Medulla oblongata (tissue), 1 donor: ENCODE measurements around the gene LITAF.
A peak's percentile ranks its signal among the peaks of the same experiment; 100 is the strongest.

ENCODE experiments used
- DNase-seq: peaks from one replicate; pipeline ENCODE4 v3.0.0-alpha.2; 2015; ENCODE audit errors: extremely low spot score

LITAF gene

DNA sequence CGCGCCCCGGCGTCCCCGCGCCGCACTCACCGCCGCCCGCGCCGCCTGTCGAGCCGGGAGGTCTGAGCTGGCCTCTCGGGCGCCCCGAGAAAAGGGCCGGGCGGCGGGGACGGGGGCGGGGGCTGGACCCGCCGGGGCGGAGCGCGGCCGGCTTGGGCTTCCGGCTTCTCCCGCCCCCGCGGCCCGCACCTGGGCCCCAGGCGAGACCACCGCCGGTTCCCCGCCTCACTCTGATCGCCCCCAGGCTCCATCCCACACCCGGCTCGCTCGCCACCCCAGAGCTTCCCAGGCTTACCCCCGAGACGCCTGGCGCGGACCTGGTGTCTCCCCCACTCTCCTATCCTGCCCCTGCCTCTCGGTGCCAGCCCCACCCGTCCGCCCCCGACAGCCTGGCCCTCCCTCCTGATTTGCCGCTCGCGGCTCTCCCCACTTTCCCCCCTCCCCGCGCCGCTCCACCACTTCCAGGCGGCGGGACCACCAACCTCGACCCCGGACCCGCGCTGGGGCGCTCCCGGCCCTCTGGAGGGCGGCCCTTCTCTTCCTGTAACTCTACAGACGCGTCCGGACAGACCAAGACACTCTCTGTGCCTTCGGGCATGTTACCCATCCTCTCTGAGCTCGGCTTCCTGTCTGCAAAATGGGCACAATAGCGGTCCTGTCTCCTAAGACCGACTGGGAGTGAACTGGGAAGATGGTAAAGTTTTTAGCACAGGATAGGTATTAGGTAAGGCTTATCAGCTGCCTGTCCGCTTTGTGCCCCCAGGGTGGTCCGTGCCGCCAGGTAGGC is at the start of gene LITAF:
LITAF (minus strand) TSS at position 64 of the 787 bp plus-strand sequence. CDS start 30,189 bp downstream, outside the sequence.
- no peak for DNase-seq

DNA sequence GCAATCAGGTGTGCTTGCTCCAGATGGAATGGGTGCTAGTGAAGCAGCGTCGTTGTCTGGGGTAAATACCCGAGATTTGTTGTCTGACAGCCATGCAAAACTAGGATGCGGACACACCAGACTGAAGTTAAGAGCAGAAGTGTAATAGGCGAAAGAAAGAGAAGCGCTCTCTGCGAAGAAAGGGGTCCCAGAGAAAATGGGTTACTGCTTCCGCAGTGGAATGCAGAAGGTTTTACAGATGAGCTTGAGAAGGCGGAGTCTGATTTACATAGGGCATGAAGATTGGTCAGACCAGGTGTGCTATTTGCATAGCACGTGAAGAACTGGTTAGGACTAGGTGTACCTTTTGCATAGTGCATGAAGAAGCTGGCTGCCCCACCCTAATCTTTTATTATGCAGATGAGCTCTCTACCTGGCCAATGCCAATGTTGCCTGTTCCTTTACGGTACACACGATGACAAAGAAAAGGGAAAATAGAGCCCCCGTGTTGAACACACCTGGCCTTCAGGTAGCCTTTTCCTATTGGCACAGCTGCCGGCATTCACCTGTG is 49.5 kb upstream of the LITAF start:
- no peak for DNase-seq

DNA sequence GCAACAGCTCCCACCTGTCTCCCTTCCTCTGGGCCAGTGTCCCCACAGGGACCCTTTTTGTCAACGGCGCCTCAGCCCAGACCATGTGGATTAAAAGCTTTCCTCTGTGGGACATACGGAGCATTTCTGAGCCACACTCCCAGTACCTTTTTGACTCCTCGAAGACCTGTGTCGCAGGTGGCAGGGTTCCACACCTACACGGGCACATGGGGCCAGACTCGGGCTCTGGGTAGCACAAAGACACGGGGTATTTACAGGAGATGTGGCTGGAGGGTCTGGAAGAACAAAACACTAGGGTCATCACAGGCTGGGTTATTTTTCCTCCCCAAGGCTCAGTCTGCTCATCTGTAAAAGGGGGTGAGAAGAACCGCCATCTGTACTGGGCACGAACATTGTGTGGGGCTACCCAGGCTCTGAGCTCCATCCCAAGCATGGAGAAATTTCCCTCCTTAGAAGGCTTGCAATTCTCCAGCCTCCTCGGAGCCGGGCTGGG is 49.0 kb upstream of the LITAF start:
- no peak for DNase-seq

DNA sequence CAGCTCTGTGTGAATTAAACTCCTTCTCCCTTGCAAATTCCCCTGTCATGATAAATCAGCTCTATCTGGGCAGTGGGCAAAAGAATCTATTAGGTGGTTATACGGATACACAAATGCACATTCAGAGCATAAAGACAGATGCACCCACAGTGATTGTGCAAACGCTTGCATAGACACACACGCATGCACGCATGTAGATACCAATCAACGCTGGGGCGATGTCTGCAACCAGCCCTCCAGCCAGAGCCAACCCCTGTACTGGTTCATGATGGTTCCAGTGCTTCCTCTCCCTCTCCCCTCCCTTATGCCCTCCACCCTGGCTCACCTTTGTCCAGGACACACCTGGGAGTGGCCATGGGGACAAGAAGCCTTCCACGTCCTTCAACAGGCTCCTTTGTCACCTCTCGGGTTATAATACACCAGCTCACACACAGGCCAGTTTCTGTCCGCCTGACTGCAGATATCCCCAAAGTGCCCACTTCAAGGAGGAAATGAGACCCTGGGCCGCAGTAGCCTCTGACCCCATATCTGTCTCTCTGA is 48.5 kb upstream of the LITAF start:
- no peak for DNase-seq

DNA sequence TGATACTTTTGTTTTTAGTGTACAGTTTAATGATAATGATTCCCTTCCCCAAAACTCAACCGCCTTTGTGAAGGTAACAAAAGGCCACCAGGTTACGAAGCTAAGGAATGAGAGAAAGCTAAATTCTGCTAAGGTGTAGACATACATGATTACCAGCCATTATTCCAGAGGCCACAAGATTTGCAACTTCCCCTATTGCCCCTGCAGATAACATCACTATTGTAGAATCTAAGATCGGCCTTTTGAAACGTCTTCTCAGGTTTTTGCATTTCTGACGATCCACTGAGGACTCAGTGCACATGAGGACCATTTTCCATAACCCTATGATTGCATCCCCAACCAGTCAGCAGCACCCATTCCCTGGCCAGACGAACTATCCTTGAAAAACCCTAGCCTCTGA is 47.6 kb upstream of the LITAF start:
- DNase-seq = no peak

DNA sequence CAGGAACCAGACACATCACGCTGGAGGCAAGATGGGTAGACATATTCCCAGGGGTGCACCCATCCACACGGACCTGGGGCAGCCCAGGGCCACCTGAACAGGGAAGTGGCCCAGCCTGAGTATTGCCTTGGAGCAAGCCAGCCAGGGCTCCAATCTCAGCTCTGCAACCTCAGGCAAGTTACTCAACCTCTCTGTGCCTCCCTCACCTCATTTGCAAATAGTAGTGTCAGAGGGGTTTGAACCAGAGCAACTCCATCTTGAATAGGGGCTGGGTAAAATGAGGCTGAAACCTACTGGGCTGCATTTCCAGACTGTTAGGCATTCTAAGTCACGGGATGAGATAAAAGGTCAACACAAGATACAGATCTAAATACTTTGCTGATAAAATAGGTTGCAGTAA is 46.4 kb upstream of the LITAF start:
- DNase-seq = no peak

DNA sequence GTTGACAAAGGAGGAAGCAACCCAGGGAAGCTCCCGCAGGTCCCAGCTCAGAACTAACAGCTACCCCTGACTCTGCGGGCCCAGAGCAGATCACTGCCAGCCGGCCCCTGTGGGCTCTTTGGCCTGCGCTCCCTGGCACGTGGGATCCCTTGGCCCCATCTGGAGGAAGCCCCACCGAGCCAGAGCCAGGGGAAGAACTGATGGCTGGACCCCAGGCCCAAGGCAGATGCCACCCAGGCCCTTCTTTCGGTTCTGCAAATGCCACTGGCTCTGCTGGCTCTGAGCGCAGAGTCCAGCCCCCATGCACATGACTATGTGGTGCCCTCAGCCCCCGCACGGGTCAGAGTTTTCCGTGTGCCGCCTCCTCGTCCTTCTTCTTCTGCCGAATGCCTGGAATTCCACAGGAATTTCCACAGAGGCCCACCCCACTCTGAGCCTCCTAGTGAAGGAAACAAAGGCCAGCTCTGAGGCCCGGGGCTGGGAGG is 45.8 kb upstream of the LITAF start:
- DNase-seq = peak; percentile 80

DNA sequence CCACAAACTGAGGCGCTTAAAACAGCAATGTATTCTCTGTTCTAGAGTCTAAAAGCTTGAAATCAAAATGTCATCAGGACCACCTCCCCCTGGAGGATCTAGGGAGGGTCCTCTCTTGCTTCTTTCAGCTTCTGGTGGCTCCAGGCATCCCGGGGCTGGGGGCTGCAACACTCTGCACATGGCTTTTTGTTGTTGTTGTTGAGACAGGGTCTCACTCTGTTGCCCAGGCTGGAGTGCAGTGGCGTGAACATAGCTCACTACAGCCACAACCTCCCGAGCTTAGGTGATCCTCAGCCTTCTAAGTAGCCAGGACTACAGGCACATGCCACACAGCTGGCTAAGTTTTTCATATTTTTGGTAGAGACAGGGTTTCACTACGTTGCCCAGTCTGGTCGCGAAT is 44.5 kb upstream of the LITAF start:
- no peak for DNase-seq

DNA sequence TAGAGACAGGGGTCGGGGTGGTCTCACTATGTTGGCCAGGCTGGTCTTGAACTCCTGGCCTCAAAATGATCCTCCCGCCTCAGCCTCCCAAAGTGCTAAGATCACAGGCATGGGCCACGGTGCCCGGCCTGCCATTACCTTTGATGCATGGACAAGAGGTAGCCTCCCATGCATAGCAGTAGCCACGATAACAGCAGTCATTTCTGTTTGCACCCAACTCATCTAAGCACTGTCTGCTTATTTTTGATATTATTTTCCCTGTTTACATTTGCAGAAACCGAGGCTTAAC is 44.0 kb upstream of the LITAF start:
- no peak for DNase-seq

DNA sequence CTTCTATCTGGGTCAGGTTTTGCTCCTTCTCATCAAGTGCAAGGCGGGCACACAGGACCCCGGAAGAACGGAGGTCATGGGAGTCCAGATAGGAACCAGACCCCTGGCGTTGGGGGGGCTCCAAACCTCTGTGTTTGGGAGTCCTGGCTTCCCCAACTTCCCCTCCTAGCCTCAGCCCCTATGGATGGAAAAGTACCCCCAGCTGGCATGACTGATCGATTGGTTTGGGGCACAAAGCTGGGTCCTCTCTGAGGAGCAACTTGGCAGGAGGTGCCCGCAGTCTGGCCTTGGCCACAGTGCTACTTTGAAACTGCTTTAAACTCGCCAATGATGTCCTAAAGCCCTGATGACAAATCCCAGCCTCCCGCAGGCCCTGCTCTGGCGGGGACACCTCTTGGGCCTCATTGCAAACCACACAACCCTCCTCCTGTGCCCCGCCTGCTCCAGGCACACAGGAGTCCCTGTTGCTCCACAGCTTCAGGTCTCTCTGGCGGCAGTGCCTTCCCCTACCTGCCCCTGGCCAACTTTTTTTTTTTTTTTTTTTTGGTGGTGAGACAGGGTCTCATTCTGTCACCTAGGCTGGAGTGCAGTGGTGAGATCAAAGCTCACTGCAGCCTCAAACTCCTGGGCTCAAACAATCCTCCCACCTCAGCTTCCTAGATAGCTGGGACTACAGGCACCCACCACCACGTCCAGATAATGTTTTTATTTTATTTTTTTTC is 43.5 kb upstream of the LITAF start:
- no peak for DNase-seq

DNA sequence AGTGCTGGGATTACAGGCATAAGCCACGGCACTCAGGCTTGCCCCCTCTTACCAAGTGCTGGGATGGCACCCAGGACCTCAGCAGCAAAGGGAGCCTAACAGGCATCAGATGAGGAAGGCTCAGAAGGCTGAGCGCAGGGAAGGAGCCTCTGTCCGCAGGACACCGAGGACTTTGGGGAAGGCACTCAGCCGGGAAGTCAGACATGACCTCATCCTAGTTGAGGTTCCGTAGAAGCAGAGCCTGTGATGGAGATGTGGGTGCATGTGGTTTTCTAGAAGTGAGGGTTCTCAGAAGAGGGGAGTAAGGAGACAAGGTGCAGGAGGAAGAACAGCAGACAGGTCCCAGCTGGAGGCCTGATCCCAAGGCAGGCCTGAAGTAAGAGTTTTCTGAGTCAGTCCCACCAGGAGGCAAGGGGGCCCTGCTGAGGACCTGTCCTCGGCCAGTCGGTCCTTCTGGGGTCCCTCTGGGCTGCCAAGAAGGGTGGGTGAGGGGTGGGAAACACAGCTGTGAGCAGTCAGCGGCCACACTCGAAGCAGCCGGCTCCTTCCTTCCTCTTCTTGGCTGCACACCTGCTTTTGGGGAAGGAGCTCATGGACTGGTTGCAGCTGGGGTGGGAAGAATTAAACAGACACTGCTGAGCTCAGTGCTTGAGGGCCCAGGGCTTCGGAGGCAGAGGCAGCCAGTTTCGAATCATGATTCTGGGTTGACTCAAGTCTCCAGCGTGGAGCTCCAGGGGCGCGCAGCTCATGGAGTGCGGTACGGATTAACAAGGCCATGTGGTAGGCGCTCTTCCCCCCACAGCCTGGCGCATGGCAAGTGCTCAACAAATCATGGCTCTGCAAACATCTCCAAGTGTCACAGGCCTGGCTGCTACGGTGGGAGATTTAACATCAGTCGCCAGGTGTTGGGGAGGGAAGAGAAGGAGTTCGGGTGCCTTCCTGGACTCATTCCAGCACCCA is 42.6 kb upstream of the LITAF start:
- DNase-seq = peak; percentile 67

DNA sequence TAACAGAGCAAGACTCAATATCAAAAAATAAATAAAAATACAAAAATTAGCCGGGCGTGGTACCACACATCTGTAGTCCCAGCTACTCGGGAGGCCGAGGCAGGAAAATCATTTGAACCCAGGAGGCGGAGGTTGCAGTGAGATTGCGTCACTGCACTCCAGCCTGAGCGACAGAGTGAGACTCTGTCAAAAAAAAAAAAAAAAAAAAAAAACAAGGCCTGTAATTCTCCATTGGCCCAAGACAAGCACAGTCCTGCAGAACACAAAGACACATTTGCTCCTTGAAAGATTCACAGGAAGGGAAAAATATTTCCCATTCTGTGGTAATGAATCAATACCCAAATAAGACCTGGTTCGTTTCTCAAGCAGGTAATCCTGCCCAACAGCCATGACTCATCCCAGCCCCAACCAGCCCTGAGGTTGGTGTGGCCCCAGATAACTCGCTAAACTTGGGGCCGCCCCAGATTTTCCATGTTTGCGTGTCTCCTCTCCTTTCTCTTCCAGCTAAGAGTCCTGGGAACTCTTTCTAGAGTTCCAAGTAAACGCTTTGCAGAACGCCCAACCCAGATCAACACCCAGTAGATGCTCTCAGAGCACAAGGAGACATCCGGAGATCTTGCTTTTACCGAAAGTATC is 41.2 kb upstream of the LITAF start:
- DNase-seq = no peak

DNA sequence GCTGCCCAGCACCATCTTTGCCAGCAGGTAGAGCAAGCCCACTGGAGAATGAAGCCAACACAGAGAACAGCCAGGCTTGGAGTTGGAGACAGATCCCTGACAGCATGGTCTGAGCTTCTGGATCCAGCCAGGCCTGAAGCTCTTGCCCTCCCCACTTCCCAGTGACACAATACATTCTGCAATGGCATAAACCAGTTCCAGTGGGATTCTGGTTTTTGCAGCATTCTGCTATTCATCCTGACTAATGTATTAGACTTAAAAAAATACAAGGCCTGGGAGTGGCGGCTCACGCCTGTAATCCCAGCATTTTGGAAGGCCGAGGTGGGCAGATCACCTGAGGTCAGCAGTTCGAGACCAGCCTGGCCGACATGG is 40.6 kb upstream of the LITAF start:
- no peak for DNase-seq

DNA sequence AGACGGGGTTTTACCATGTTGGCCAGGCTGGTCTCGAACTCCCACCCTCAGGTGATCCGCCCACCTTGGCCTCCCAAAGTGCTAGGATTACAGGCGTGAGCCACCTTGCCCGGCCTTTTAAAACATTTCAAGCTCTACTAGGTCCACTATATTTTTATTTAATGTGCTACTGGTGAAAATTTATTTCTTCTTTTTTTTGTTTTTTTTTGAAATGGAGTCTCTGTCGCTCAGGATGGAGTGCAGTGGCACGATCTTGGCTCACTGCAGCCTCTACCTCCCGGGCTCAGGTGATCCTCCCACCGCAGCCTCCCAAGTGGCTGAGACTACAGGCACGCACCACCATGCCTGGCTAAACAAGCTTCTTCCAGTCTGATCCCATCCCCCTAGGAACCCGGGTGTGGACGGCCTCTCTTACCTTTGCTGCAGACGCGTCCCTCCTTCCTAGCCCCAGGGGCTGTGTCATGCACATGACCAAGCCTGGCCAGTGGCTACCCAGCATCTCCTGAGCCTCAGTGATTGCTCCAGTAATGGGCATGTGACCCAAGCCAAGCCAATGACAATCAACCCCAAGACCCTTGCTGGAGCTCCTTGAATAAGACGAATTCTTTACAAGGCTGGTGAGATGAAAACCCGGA is 40.1 kb upstream of the LITAF start:
- no peak for DNase-seq

DNA sequence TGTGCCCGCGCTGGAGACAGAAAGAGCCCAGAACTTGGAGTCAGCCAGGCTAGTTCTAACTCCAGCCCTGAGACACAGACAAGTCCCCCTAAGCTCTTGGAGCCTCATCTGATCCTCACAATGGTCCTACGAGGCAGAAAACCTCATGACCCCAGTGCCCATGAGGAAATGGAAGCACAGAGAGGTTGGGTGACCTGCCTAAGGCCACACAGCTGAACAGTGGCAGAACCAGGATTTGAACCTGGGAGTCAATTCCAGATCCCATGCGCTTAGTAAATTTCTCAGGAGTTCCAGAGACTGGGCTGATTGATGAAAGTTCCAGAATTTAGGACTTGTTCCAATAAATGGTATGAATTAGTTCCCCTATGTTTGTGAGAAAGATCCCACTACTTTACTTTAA is 39.0 kb upstream of the LITAF start:
- no peak for DNase-seq

DNA sequence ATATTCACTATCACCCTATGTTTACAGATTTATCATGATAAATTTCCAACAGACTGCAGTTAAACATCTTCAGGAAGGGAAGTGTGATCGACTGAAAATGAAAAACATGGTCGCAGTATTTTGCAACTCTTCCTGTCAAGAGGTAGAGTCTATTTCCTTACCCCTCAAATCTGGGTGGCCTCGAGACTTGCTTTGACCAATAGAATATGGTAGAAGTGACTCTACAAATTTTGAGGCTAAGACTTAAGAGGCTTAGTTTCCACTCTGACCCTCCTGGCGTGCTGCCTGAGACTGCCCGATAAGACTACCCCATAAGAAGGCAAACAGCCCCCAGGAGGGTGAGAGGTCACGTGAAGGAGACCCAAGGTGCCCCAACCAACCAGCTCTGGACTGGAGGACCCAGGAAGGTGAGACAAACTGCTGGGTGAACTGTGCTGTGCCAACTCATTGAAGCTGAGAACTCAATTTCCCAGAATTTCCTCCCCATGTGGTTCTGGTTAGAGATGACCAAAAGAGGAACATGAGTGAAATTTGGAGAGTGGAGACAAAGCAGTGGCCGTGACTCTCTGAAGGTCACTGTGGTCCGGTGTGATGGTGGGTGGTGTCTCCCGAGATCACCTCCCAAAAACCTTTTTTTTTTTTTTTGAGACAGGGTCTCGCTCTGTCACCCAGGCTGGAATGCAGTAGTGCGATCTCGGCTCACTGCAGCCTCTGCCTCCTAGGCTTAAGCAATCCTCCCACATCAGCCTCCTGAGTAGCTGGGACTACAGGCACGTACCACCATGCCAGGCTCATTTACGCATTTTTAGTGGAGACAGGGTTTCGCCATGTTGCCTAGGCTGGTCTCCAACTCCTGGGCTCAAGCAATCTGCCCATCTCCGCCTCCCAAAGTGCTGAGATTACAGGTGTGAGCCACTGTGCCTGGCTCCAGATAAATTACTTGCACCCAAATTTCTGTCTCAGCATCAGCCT is 38.2 kb upstream of the LITAF start:
- DNase-seq = peak; percentile 60

DNA sequence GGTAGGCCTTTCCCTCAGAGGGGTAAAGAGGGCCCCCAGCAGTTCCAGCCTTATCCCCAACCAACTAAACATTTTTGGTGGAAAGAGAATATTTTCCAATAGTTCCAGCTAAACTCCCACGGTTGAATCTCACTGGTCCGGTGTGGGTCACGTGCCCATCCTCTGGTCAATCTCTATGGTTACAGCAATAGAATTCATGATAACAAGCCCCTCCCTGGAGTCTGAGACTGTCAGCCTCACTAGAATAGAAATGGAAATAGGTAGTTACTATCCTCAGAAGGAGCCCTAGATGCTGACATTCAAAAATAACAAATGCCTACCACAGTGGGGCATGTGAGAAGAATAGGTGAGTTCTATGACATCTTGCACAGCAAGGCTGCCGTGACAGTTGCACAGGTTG is 37.5 kb upstream of the LITAF start:
- no peak for DNase-seq

DNA sequence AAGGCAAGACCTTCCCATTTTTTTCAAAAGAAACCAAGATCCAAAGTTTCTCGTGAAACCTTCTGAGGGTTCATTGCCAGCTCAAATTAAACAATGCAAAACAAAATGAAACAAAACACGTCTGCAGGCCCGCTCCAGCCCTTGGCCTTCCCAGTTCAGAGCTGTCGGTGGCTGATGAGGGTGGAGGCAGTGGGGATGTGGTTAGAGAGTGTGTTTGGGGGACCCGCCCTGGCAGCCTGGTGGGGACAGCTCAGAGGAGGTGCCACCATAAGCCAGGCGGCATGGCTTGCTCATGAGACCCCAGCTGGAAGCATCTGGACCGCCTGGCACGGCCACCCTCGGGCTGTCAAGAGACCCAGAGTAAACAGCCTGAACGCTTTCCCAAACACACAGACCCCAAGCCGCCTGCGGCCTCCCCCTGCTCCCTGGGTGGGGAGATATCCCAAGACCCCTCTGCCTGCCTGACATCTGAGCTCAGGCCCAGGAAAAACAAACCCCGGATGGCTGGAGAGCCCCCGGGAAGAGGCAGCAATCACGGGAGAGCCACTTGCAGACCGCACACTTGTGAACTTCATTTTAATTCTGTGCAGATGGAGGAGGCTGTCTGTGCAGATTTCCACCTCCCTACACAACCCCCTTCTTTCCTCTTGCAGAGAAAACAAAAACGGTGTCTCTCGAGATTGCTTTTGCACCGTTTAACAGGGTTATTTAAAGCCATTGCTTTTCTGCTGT is 35.4 kb upstream of the LITAF start:
- DNase-seq = no peak

DNA sequence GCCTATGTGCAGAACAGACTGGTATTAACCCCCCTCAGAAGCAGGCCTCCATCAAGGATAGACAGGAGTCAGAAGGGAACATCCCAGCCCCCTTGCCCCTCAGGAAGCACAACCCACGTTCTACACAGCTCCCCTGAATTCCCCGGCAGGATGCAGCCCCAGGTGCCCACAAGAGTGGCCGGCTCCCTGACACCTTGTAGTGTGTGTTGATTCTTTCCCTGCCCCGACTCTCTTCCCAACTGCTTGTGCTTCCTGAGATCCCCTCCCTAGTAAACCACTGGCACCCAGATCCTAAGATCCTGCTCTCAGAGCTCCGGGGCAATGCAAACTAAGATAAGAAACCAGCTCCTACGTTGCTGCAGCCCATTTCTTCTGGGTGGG is 34.8 kb upstream of the LITAF start:
- no peak for DNase-seq
